ENCODE measurements around the gene LGALS9.
"Not testable (repeated sequence)": the region's sequence is repeated elsewhere in the genome, so short reads cannot be mapped to it uniquely, and the experiment has no call there.

GRCh38 chr17:27653449-27653971 lies 22.5 kb downstream of the LGALS9 start:
- TF ChIP-seq CTCF, POLR2A (IDR thresholded peaks at IDR 0.05): not testable (repeated sequence)

Measured in body of pancreas (tissue), 4 donors.